HepG2 (cell line): Measurements from ENCODE around the gene LIFR. TPM values are rescaled to one million over a fixed set of nuclear protein-coding genes. Genes with fewer than 3 reads are reported as not detected.

ENCODE experiments used
- CREB3 ChIP-seq: sonication (generic); formaldehyde crosslinking; IDR thresholded peaks from 2 replicates; pipeline ENCODE4 v1.5.0; 2020; ENCODE audit warnings: missing genetic modification reagents
- GATAD1 ChIP-seq: IDR thresholded peaks from 2 replicates; pipeline ENCODE4 v1.6.1; 2016; ENCODE audit warnings: missing genetic modification reagents, missing compliant biosample characterization
- IRX3 ChIP-seq: sonication (generic); formaldehyde crosslinking; IDR thresholded peaks from 2 replicates; pipeline ENCODE4 v1.8.1; 2023; ENCODE audit warnings: mild to moderate bottlenecking, low read depth, missing genetic modification reagents, borderline replicate concordance
- ISL2 ChIP-seq: sonication (generic); formaldehyde crosslinking; IDR thresholded peaks from 2 replicates; pipeline ENCODE4 v1.5.0; 2020; ENCODE audit warnings: missing genetic modification reagents
- KLF6 ChIP-seq: IDR thresholded peaks from 2 replicates; pipeline ENCODE4 v1.8.0; 2016; ENCODE audit warnings: missing biosample characterization, missing genetic modification reagents
- MAF1 ChIP-seq: sonication (generic); formaldehyde crosslinking; IDR thresholded peaks from 2 replicates; pipeline ENCODE4 v1.5.0; 2020; ENCODE audit warnings: missing genetic modification reagents, borderline replicate concordance
- NCOA2 ChIP-seq: sonication (generic); formaldehyde crosslinking; IDR thresholded peaks from 2 replicates; pipeline ENCODE4 v1.8.0; 2022; ENCODE audit warnings: inconsistent platforms
- NONO ChIP-seq, 2 experiments: fragments of 450-650 bp in 1 of 2; sonication (generic) in 1 of 2; formaldehyde crosslinking in 1 of 2; IDR thresholded peaks in 1 of 2; conservative IDR thresholded peaks in 1 of 2; 2 replicates each; pipeline versions ENCODE4 v1.6.1 to v1.8.0; 2017 to 2022; ENCODE audit warnings: mild to moderate bottlenecking in 1 of 2, missing genetic modification reagents in 1 of 2, moderate library complexity in 1 of 2
- PRDM15 ChIP-seq: sonication (generic); formaldehyde crosslinking; IDR thresholded peaks from 2 replicates; pipeline ENCODE4 v1.4.0; 2020; ENCODE audit warnings: missing genetic modification reagents
- RAD51 ChIP-seq: fragments of 450-650 bp; IDR thresholded peaks from 2 replicates; pipeline ENCODE4 v1.6.1; 2016; ENCODE audit warnings: borderline replicate concordance
- REL ChIP-seq: sonication (generic); formaldehyde crosslinking; conservative IDR thresholded peaks from 2 replicates; pipeline ENCODE4 v1.8.0; 2022; ENCODE audit warnings: mild to moderate bottlenecking, missing genetic modification reagents, moderate library complexity
- SNAPC5 ChIP-seq: sonication (generic); formaldehyde crosslinking; IDR thresholded peaks from 2 replicates; pipeline ENCODE4 v1.8.1; 2023; ENCODE audit warnings: mild to moderate bottlenecking, missing genetic modification reagents, borderline replicate concordance
- SOX13 ChIP-seq, 3 experiments: fragments of 450-650 bp in 1 of 3; sonication (generic) in 1 of 3; formaldehyde crosslinking in 1 of 3; IDR thresholded peaks in 2 of 3; conservative IDR thresholded peaks in 1 of 3; 2 replicates each; pipeline versions ENCODE4 v1.5.0 to v1.6.1; 2016 to 2020; ENCODE audit warnings: antibody characterized with exemption in 1 of 3, mild to moderate bottlenecking in 1 of 3, missing compliant biosample characterization in 1 of 3, missing genetic modification reagents in 1 of 3, moderate library complexity in 1 of 3
- TARDBP ChIP-seq: sonication (generic); formaldehyde crosslinking; IDR thresholded peaks from 2 replicates; pipeline ENCODE4 v1.8.0; 2022; ENCODE audit warnings: mild to moderate bottlenecking, missing genetic modification reagents
- TEAD2 ChIP-seq: sonication (generic); formaldehyde crosslinking; IDR thresholded peaks from 2 replicates; pipeline ENCODE4 v1.9.0; 2021; ENCODE audit warnings: missing genetic modification reagents
- THAP11 ChIP-seq: IDR thresholded peaks from 2 replicates; pipeline ENCODE4 v1.6.1; 2016; ENCODE audit warnings: missing biosample characterization, missing genetic modification reagents
- TP53 ChIP-seq: sonication (generic); formaldehyde crosslinking; conservative IDR thresholded peaks from 2 replicates; pipeline ENCODE4 v1.4.0; 2020; ENCODE audit warnings: missing genetic modification reagents
- ZNF280B ChIP-seq: sonication (generic); formaldehyde crosslinking; IDR thresholded peaks from 2 replicates; pipeline ENCODE4 v1.5.0; 2020; ENCODE audit warnings: missing genetic modification reagents, mild to moderate bottlenecking, borderline replicate concordance
- ZNF282 ChIP-seq: fragments of 450-650 bp; IDR thresholded peaks from 2 replicates; pipeline ENCODE4 v1.6.1; 2018; ENCODE audit not compliant: partially characterized antibody
- ZNF597 ChIP-seq: sonication (generic); formaldehyde crosslinking; IDR thresholded peaks from 2 replicates; pipeline ENCODE4 v1.5.0; 2020; ENCODE audit warnings: missing genetic modification reagents
- ZNF850 ChIP-seq: sonication (generic); formaldehyde crosslinking; conservative IDR thresholded peaks from 2 replicates; pipeline ENCODE4 v1.9.0; 2021; ENCODE audit warnings: mild to moderate bottlenecking, missing genetic modification reagents
- polyA plus RNA-seq, 8 experiments: library from polyadenylated mRNA; depleted of rRNA in 3 of 8; stranded (reverse) in 7 of 8; unstranded in 1 of 8; fragments of >200 nt; fragmentation: Illumina TruSeq in 4 of 8; extraction: Trizol in 4 of 8; gene quantifications; 2 replicates each; pipeline versions ENCODE4 v1.2.1 to v1.2.3, GENCODE V29; 2011 to 2016; ENCODE audit warnings: low read depth in 4 of 8, missing spikeins in 1 of 8, mixed read lengths in 1 of 8; ENCODE audit not compliant: insufficient read depth in 1 of 8
- total RNA-seq, 5 experiments: library from RNA; depleted of rRNA; stranded (reverse); fragments of >200 nt; fragmentation: Illumina TruSeq; extraction: Trizol; gene quantifications; 2 replicates each; pipeline ENCODE4 v1.2.3, GENCODE V29; 2016; ENCODE audit warnings: low read depth in 1 of 5

LIFR gene
- total and polyA plus RNA-seq, 2 of the 13 experiments (the other 11 are each of a cell fraction or from before 2014, with no cell fraction given): 6.3 to 25.2 TPM

GRCh38 chr5:38546691-38547146, 9.7 kb downstream of the LIFR start (continued):
- TF ChIP-seq SOX13 (IDR thresholded peaks at IDR 0.05) (no peak), SOX13 (CRISPR knock-in tag; conservative IDR thresholded peaks at IDR 0.05 in 1 of 2, IDR thresholded peaks at IDR 0.05 in 1 of 2) (peak in 1 of 2 experiments; percentile 73; a peak in 2 of 4 replicates), ZNF850 (no peak), SNAPC5 (CRISPR knock-in tag) (no peak), TARDBP (CRISPR knock-in tag) (peak; percentile 55), RAD51 (no peak), KLF6 (no peak), ZNF280B (no peak), CREB3 (CRISPR knock-in tag) (no peak), THAP11 (CRISPR knock-in tag) (peak; percentile 23; the same call in 1 of the 2 replicates), MAF1 (CRISPR knock-in tag) (no peak), ZNF597 (CRISPR knock-in tag) (no peak), GATAD1 (CRISPR knock-in tag) (no peak), NONO (IDR thresholded peaks at IDR 0.05) (no peak), NONO (CRISPR knock-in tag; conservative IDR thresholded peaks at IDR 0.05) (no peak), ZNF282 (no peak), TEAD2 (CRISPR knock-in tag) (no peak), PRDM15 (no peak), ISL2 (CRISPR knock-in tag) (no peak), REL (no peak), NCOA2 (CRISPR knock-in tag) (peak; percentile 65), IRX3 (CRISPR knock-in tag) (no peak), TP53 (CRISPR knock-in tag) (no peak)
